GM19238 (cell line): Measurements from ENCODE around the gene ARHGAP8.
"Not testable (repeated sequence)": the region's sequence is repeated elsewhere in the genome, so short reads cannot be mapped to it uniquely, and the experiment has no call there.

ENCODE experiments used
- DNase-seq: peaks from one replicate; pipeline ENCODE4 v3.0.0; 2011; ENCODE audit warnings: low spot score; ENCODE audit not compliant: insufficient read length

Gene ARHGAP8

DNA sequence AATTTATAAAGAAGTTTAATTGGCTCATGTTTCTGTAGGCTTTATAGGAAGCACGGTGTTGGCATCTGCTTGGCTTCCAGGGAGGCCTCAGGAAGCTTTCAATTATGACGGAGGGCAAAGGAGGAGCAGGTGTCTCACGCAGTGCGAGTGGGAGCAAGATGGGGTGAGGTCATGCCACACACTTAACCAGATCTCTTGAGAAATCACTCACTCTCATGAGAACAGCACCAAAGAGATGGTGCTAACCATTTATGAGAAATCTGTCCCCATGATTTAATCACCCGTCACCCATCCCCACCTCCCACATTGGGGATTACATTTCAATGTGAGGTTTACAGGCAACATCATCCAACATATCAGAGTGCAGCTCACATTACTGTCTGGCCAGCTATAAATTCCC, 103.5 kb downstream of the ARHGAP8 start:
- DNase-seq = no peak

DNA sequence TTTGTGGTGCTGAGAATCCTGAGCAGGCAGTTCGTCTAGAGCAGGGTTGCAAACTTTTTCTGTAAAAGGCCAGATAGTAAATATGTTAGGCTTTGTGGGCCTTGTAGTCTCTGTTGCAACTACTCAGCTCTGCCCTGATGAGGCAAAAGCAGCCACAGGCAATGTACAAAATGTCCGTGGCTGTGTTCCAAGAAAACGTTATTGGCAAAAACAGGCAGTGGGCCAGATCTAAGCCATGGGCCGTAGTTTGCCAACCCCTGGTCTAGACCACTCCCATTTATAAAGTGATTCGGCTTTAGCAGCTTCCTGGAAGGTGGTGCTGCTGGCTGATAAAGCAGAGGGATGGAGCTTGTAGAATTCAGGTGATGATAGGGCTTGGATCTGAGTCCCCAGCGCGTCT, 106.4 kb downstream of the ARHGAP8 start:
- DNase-seq = not testable (repeated sequence)

DNA sequence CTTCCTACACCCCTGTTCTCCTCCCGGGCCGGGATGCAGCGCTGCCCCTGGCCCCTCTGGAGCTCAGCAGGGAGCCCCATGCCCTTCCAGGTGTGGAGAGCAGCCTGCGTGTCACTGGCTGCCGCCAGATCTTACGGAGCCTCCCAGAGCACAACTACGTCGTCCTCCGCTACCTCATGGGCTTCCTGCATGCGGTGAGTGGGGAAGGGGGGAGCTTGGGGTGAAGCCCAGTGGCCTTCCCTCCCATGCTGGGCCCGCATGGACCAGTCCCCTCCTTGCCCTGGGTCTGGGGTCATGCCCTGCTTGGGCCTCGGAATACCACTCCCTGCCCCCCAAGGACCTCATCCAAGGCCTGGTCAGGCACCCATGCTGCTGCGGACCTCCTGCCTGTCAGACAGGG, 107.3 kb downstream of the ARHGAP8 start:
- DNase-seq = no peak

DNA sequence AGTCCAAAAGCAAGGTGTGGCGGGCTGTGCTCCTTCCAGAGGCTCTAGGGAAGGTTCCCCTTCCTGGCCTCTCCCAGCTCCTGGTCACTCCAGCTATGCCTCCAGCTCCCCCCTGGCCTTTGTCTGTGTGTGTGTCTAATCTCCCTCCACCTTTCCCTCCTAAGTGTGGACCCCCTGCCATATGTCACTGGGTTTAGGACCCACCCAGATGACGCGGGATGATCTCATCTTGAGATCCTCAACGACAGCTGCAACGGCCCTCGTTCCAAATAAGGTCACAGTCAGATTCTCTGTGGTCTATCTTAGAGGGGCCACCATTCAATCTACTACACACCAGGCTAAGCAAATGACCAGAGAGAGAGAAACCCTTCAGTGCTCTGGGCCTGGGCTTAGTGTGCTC, 107.9 kb downstream of the ARHGAP8 start:
- no peak for DNase-seq

DNA sequence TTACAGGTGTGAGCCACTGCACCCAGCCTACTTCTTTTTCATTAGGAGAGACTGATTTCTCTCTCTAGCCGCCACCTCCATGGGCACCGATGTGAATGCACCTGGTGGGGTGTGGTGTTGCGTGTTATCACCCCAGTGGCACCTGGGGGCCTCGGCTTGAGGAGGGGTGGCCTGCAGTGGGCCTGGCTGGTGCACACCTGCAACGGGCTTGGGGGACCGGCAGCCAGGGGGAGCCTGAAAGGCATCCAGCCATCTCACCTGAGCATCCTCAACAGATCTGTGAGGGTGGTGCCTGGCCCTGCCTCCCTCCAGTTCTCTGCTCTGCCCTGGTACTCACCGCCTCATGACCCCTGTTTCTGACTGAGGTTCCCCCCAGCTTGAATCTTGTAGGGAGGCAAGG, 108.9 kb downstream of the ARHGAP8 start:
- DNase-seq = no peak

DNA sequence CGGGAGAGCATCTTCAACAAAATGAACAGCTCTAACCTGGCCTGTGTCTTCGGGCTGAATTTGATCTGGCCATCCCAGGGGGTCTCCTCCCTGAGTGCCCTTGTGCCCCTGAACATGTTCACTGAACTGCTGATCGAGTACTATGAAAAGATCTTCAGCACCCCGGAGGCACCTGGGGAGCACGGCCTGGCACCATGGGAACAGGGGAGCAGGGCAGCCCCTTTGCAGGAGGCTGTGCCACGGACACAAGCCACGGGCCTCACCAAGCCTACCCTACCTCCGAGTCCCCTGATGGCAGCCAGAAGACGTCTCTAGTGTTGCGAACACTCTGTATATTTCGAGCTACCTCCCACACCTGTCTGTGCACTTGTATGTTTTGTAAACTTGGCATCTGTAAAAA, 109.9 kb downstream of the ARHGAP8 start:
- no peak for DNase-seq

DNA sequence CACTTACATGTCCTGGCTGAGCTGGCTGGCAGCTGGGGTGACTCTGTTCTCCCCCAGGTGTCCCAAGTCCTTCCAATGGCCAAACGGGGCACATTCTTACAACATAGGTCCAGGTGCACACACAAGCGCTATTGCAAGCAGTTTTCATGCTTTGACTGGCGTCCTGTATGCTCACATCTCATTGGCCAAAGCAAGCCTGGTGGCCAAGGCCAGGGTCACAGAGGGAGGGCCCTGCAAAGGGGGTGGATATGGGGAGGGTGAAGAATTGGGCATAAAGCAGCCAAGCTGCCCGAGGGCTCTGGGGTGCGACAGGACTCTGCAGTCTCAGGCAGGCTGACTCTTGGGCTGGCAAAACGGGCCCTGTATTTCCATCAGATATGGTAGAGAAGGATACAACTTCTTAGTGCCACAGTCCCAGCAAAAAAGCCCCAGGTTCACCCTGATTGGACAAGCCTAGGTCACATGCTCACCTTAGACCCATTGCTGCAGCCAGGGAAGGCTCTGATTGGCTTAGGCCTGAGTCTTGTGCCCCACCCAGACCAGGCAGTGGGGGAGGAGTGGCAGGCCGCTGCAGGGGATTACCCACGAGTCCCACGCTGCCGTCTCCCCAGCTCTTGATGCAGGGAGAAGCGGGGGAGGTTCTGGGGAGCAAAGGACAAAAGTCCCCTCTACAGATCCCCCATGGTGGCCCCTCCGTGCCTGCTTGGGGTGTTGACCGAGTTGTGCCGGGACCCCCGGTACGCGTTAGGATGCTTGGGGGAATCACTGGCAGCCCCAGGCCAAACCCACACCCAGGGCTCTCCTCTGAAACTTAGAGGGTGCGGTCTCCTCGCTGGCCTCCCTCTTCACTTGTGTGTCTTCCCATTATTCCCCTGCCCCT, 110.8 kb downstream of the ARHGAP8 start:
- no peak for DNase-seq

DNA sequence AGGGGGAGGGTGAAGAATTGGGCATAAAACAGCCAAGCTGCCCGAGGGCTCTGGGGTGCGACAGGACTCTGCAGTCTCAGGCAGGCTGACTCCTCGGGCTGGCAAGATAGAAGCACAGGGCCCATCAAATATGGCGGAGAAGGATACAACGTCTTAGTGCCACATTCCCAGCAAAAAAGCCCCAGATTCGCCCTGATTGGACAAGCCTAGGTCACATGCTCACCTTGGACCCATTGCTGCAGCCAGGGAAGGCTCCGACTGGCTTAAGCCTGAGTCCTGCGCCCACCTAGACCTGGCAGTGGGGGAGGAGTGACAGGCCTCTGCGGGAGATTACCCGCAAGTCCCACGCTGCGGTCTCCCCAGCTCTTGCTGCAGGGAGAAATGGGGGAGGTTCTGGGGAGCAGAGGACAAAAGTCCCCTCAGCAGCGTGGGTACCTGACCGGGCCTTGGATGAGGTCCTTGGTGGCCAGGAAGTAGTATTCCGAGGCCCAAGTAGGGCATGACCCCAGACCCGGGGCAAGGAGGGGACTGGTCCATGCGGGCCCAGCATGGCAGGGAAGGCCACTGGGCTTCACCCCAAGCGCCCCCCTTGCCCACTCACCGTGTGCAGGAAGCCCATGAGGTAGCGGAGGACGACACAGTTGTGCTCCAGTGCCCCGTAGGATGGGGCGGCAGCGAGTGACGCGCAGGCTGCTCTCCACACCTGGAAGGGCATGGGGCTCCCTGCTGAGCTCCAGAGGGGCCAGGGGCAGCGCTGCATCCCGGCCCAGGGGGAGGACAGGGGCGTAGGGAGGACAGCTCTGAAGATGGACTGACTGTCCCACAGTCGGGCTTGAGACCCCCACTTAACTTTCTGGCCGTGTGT, 113.0 kb downstream of the ARHGAP8 start:
- no peak for DNase-seq

DNA sequence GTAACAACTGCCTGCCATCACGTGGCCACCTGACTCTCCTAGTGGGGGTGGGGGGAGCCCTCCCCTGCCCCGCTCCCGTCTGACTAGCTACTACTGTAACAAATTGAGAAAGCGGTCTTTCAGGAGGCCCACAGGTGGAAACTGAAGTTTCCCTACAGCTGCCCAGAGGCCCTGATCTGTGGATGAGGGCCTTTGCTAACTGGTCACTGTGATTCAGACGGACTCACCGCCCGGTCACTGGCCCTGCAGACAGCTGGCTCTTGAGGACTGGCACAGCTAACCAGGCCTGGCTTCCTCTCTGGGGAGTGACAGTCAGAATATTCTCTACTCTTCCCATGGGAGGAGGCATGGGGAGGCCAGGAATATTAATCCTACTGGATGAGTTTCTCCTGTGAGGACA, 116.8 kb downstream of the ARHGAP8 start:
- DNase-seq = no peak

- no peak for DNase-seq
Observed at GRCh38 chr22:44870021-44870420, 117.6 kb downstream of the ARHGAP8 start.

- no peak for DNase-seq
Observed at GRCh38 chr22:44871782-44872181, 119.4 kb downstream of the ARHGAP8 start.

- DNase-seq = no peak
Observed at GRCh38 chr22:44876921-44877320, 124.5 kb downstream of the ARHGAP8 start.

- DNase-seq = no peak
Observed at GRCh38 chr22:44878483-44879300, 126.3 kb downstream of the ARHGAP8 start.

DNA sequence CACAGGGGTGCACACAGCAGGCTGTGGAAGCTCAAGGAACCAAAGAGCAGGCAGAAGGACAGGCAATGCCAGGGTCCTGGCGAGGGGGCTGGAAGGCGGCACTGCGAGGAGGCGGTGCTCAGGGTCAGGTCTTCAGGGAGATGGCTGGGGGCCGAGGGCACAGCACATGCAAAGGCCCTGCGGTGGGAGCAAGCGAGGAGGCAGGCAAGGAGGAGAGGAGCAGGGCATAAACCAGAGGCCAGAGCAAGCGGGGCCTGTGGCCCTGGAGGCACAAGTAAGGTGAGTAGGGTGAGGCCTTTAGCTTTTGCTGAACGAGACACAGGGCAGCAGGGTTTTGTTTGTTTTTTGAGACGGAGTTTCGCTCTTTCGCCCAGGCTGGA, 126.9 kb downstream of the ARHGAP8 start:
- no peak for DNase-seq

DNA sequence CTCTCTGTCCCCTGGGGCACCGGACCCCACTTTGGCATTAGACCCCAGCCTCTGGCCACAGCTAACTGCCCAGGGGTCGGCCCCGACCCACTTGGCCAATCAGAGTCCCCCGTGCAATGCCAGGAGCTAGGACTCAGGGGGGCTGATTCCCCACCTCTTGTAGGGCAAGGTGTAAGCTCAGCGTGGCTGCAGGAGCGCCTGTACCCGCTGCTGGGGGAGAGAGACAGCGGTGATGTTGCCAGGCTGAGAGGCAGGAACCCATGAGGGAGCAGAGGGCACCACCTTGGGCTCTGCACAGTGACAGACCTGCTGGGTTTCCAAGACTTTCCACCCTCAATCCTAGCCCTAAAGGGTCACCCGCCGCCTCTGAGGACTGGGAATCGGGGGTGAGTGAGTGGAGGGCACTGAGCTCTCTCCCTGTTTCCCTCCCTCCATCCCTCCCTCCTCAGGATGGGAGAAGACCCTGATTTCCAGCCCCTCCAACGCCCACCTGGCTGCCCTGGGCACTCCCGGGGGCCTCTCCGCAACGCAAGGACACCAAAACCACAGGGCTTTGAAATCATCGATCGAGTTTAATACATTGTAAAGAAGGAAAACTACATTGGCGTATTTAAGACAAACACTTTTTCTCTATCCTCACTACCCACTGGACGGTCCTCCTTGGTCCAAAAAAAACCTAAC, 128.4 kb downstream of the ARHGAP8 start:
- DNase-seq = no peak

GRCh38 chr22:44881624-44882023, 129.2 kb downstream of the ARHGAP8 start:
- DNase-seq = no peak

- DNase-seq = no peak
Observed at GRCh38 chr22:44882226-44882905, 130.0 kb downstream of the ARHGAP8 start.

GRCh38 chr22:44883011-44883421, 130.6 kb downstream of the ARHGAP8 start:
- no peak for DNase-seq

DNA sequence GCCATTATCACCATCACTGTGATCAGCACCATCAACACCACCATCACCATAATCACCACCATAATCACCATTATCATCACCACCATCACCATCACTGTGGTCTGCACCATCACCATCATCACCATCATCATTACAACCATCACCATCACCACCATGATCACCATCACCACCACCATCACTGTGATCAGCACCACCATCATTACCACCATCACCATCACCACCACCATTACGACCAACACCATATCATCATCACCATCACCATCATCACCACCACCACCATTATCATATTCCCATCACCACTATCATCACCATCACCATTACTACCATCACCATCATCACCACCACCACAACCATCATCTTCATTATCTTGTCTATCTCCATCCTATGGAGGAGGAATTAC, 132.2 kb downstream of the ARHGAP8 start:
- DNase-seq = no peak

DNA sequence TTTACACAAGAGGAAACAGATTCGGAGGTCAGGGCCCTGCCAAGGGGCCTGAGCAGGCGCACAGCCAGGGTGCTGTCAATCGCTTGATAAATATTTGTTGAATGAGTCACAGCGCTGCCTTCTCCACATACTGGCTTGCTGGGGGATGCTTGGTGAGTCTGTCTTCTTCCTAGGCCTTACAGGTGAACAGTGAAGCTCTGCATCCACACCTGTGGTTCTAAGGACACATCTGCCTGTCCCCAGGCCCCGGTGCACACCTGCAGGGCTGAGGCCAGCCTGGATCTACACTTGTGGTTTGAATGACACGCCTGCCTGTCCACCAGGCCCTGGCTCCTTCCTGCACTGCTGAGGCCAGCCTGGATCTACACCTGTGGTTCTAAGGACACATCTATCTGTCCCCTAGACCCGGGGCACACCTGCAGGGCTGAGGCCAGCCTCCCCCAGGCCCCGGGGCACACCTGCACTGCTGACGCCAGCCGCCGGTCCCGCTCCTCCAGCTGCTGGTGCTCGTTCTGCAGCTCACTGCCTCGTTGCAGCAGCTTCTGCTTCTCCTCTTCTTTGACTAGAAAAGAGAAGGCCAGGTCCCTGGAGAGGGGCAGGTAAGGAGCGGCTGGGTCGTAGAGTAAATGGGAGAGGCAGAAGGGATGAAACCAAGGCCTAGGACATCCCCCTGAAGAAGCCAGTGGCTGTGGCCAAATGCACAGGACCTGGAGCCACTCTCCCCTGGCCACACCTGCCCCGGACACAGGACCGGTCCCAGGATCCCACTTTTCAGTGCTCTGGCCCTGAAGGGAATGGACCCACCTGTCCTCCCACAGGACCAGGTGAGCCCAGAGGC, 132.8 kb downstream of the ARHGAP8 start:
- no peak for DNase-seq
